HG03060 (cell line): ENCODE measurements around the gene MKRN2.

ENCODE experiments used
- ATAC-seq: cut with Tn5 transposase; IDR thresholded peaks from one replicate; pipeline ENCODE4 v1.9.1; 2021; ENCODE audit warnings: low read depth, moderate number of reproducible peaks; ENCODE audit not compliant: unreplicated experiment

Gene MKRN2

GRCh38 chr3:12585181-12585580 lies 28.3 kb downstream of the MKRN2 start:
- no peak for ATAC-seq

GRCh38 chr3:12585970-12586369 lies 29.1 kb downstream of the MKRN2 start:
- peak; percentile 35 for ATAC-seq

- ATAC-seq = no peak
Measured at GRCh38 chr3:12586403-12586802, 29.5 kb downstream of the MKRN2 start.

- no peak for ATAC-seq
Measured at GRCh38 chr3:12588039-12589009, 31.4 kb downstream of the MKRN2 start.

GRCh38 chr3:12590096-12590495 lies 33.2 kb downstream of the MKRN2 start:
- ATAC-seq = no peak

GRCh38 chr3:12591456-12591855 lies 34.6 kb downstream of the MKRN2 start:
- no peak for ATAC-seq

- ATAC-seq = no peak
Measured at GRCh38 chr3:12591997-12592715, 35.3 kb downstream of the MKRN2 start.

- ATAC-seq = no peak
Measured at GRCh38 chr3:12593473-12593872, 36.6 kb downstream of the MKRN2 start.

GRCh38 chr3:12598890-12599289 lies 42.0 kb downstream of the MKRN2 start:
- ATAC-seq = no peak

GRCh38 chr3:12601072-12601471 lies 44.2 kb downstream of the MKRN2 start:
- no peak for ATAC-seq

GRCh38 chr3:12603969-12604368 lies 47.1 kb downstream of the MKRN2 start:
- ATAC-seq = no peak

- no peak for ATAC-seq
Measured at GRCh38 chr3:12608376-12608775, 51.5 kb downstream of the MKRN2 start.

GRCh38 chr3:12611117-12611516 lies 54.2 kb downstream of the MKRN2 start:
- ATAC-seq = no peak

- no peak for ATAC-seq
Measured at GRCh38 chr3:12612514-12613226, 55.8 kb downstream of the MKRN2 start.

- ATAC-seq = no peak
Measured at GRCh38 chr3:12613250-12613649, 56.4 kb downstream of the MKRN2 start.

- ATAC-seq = no peak
Measured at GRCh38 chr3:12615266-12615665, 58.4 kb downstream of the MKRN2 start.

GRCh38 chr3:12618426-12618825 lies 61.5 kb downstream of the MKRN2 start:
- no peak for ATAC-seq

GRCh38 chr3:12620305-12620704 lies 63.4 kb downstream of the MKRN2 start:
- no peak for ATAC-seq

- ATAC-seq = no peak
Measured at GRCh38 chr3:12620729-12621128, 63.8 kb downstream of the MKRN2 start.

- ATAC-seq = no peak
Measured at GRCh38 chr3:12622335-12622734, 65.4 kb downstream of the MKRN2 start.

GRCh38 chr3:12624056-12624455 lies 67.2 kb downstream of the MKRN2 start:
- ATAC-seq = no peak
